Measurements from ENCODE around the gene AMFR.

Gene AMFR

GRCh38 chr16:56450275-56450985 is 25.1 kb upstream of the AMFR start:
- peak overlapping the region; percentile 38 for H2AFZ ChIP-seq (ENCODE audit: insufficient read depth, low read length, poor library complexity)
- peak overlapping the region; percentile 87 for H4K8ac ChIP-seq (ENCODE audit: low read depth, low read length)
- no peak overlapping the region for H3K23ac ChIP-seq (ENCODE audit: low read length)
- peak overlapping the region; percentile 67 for H3K4me2 ChIP-seq (ENCODE audit: low read length)
- peak overlapping the region; percentile 24 for H2BK120ac ChIP-seq (ENCODE audit: insufficient read depth, low read length, poor library complexity)
- peaks cover 8 to 12% of the 10 kb centered on the region in 2 experiments for H3K4me1 ChIP-seq (ENCODE audit: control insufficient read depth in 1 of 2, insufficient read depth in 2 of 2, low read length in 2 of 2)
- H4K12ac ChIP-seq (ENCODE audit: low read depth, low read length): peak overlapping the region; percentile 51
- H2BK5ac ChIP-seq (ENCODE audit: low read depth, low read length, poor library complexity): peak overlapping the region; percentile 11
- peaks cover 9% of the 10 kb centered on the region for H3K79me2 ChIP-seq (ENCODE audit: control insufficient read depth, insufficient read depth, low read length, poor library complexity)
- H3K18ac ChIP-seq (ENCODE audit: low read length): peak overlapping the region; percentile 20
- H2BK12ac ChIP-seq (ENCODE audit: low read length): no peak overlapping the region
- H3K36me3 ChIP-seq (ENCODE audit: control insufficient read depth in 1 of 2, insufficient read depth in 2 of 2, low read length in 2 of 2): peaks cover 3 to 8% of the 10 kb centered on the region in 2 experiments
- H3K27ac ChIP-seq (ENCODE audit: low read depth, low read length): no peak overlapping the region
- H3K14ac ChIP-seq (ENCODE audit: low read length): peak overlapping the region; percentile 28
- H3K27me3 ChIP-seq (ENCODE audit: insufficient read depth, low read length): no peaks in the 10 kb centered on the region
- H4K91ac ChIP-seq (ENCODE audit: low read depth, low read length): peak overlapping the region; percentile 65
- no CpG with 5 or more reads among the region's 18 CpGs for WGBS (ENCODE audit: extremely low coverage, insufficient coverage, insufficient read length)
- peaks cover 4% of the 10 kb centered on the region for H3K79me1 ChIP-seq (ENCODE audit: low read length)
- no peak overlapping the region for H2AK5ac ChIP-seq (ENCODE audit: low read length)
- peak overlapping the region; percentile 100 for H3K4me3 ChIP-seq (ENCODE audit: low read depth, low read length)
- H3K9me3 ChIP-seq (ENCODE audit: insufficient read depth, low read depth, low read length): no peaks in the 10 kb centered on the region
- DNase-seq: no peak
- peak overlapping the region; percentile 51 for H3K4ac ChIP-seq (ENCODE audit: low read depth, low read length)
- H3K9ac ChIP-seq (ENCODE audit: low read length): peak overlapping the region; percentile 99

- no peak overlapping the region for H3K9ac ChIP-seq (ENCODE audit: low read length)
- H3K27me3 ChIP-seq (ENCODE audit: insufficient read depth, low read length): no peaks in the 10 kb centered on the region
- H3K9me3 ChIP-seq (ENCODE audit: insufficient read depth, low read depth, low read length): no peaks in the 10 kb centered on the region
- no peak overlapping the region for H4K91ac ChIP-seq (ENCODE audit: low read depth, low read length)
- H3K18ac ChIP-seq (ENCODE audit: low read length): no peak overlapping the region
- no peak overlapping the region for H2BK12ac ChIP-seq (ENCODE audit: low read length)
- H3K79me2 ChIP-seq (ENCODE audit: control insufficient read depth, insufficient read depth, low read length, poor library complexity): peaks cover 9% of the 10 kb centered on the region
- H3K14ac ChIP-seq (ENCODE audit: low read length): no peak overlapping the region
- no peak overlapping the region for H2BK120ac ChIP-seq (ENCODE audit: insufficient read depth, low read length, poor library complexity)
- no peak overlapping the region for H3K4me3 ChIP-seq (ENCODE audit: low read depth, low read length)
- peaks cover 4% of the 10 kb centered on the region for H3K79me1 ChIP-seq (ENCODE audit: low read length)
- no peak for DNase-seq
- no peak overlapping the region for H3K27ac ChIP-seq (ENCODE audit: low read depth, low read length)
- no peak overlapping the region for H4K12ac ChIP-seq (ENCODE audit: low read depth, low read length)
- H2AK5ac ChIP-seq (ENCODE audit: low read length): no peak overlapping the region
- H3K23ac ChIP-seq (ENCODE audit: low read length): no peak overlapping the region
- H2AFZ ChIP-seq (ENCODE audit: insufficient read depth, low read length, poor library complexity): no peak overlapping the region
- no peak overlapping the region for H4K8ac ChIP-seq (ENCODE audit: low read depth, low read length)
- peaks cover 8 to 12% of the 10 kb centered on the region in 2 experiments for H3K4me1 ChIP-seq (ENCODE audit: control insufficient read depth in 1 of 2, insufficient read depth in 2 of 2, low read length in 2 of 2)
- no peak overlapping the region for H2BK5ac ChIP-seq (ENCODE audit: low read depth, low read length, poor library complexity)
- H3K4ac ChIP-seq (ENCODE audit: low read depth, low read length): no peak overlapping the region
- H3K4me2 ChIP-seq (ENCODE audit: low read length): no peak overlapping the region
- H3K36me3 ChIP-seq (ENCODE audit: control insufficient read depth in 1 of 2, insufficient read depth in 2 of 2, low read length in 2 of 2): peaks cover 4 to 10% of the 10 kb centered on the region in 2 experiments
These were observed 22.7 kb upstream of the AMFR start for GRCh38 chr16:56448005-56448404.

GRCh38 chr16:56447286-56447685 is 21.9 kb upstream of the AMFR start:
- no peaks in the 10 kb centered on the region for H3K9me3 ChIP-seq (ENCODE audit: insufficient read depth, low read depth, low read length)

GRCh38 chr16:56438038-56438437 is 12.7 kb upstream of the AMFR start:
- Histone ChIP-seq H2AK5ac (ENCODE audit: low read length) (no peak overlapping the region), H3K9ac (ENCODE audit: low read length) (no peak overlapping the region), H3K9me3 (ENCODE audit: insufficient read depth, low read depth, low read length) (no peaks in the 10 kb centered on the region), H2AFZ (ENCODE audit: insufficient read depth, low read length, poor library complexity) (no peak overlapping the region), H2BK12ac (ENCODE audit: low read length) (no peak overlapping the region), H3K4me1 (ENCODE audit: control insufficient read depth in 1 of 2, insufficient read depth in 2 of 2, low read length in 2 of 2) (no peaks in the 10 kb centered on the region), H3K18ac (ENCODE audit: low read length) (no peak overlapping the region), H3K14ac (ENCODE audit: low read length) (no peak overlapping the region), H3K79me1 (ENCODE audit: low read length) (no peaks in the 10 kb centered on the region), H3K27ac (ENCODE audit: low read depth, low read length) (no peak overlapping the region), H4K8ac (ENCODE audit: low read depth, low read length) (no peak overlapping the region), H2BK120ac (ENCODE audit: insufficient read depth, low read length, poor library complexity) (no peak overlapping the region), H3K23ac (ENCODE audit: low read length) (no peak overlapping the region), H3K4ac (ENCODE audit: low read depth, low read length) (no peak overlapping the region), H3K4me3 (ENCODE audit: low read depth, low read length) (no peak overlapping the region), H4K91ac (ENCODE audit: low read depth, low read length) (no peak overlapping the region), H3K27me3 (ENCODE audit: insufficient read depth, low read length) (no peaks in the 10 kb centered on the region), H3K79me2 (ENCODE audit: control insufficient read depth, insufficient read depth, low read length, poor library complexity) (no peaks in the 10 kb centered on the region), H4K12ac (ENCODE audit: low read depth, low read length) (no peak overlapping the region), H3K36me3 (ENCODE audit: control insufficient read depth in 1 of 2, insufficient read depth in 2 of 2, low read length in 2 of 2) (peaks cover 16 to 20% of the 10 kb centered on the region in 2 experiments), H2BK5ac (ENCODE audit: low read depth, low read length, poor library complexity) (no peak overlapping the region), H3K4me2 (ENCODE audit: low read length) (no peak overlapping the region)
- no CpG with 5 or more reads among the region's 1 CpG for WGBS (ENCODE audit: extremely low coverage, insufficient coverage, insufficient read length)
- no peak for DNase-seq

More at GRCh38 chr16:56447286-56447685, 21.9 kb upstream of the AMFR start:
- no peak overlapping the region for H2BK120ac ChIP-seq (ENCODE audit: insufficient read depth, low read length, poor library complexity)
- H2AK5ac ChIP-seq (ENCODE audit: low read length): no peak overlapping the region
- peaks cover 7 to 8% of the 10 kb centered on the region in 2 experiments for H3K4me1 ChIP-seq (ENCODE audit: control insufficient read depth in 1 of 2, insufficient read depth in 2 of 2, low read length in 2 of 2)
- no peak overlapping the region for H3K18ac ChIP-seq (ENCODE audit: low read length)
- no peak overlapping the region for H4K8ac ChIP-seq (ENCODE audit: low read depth, low read length)
- no peak overlapping the region for H3K4me2 ChIP-seq (ENCODE audit: low read length)
- H4K91ac ChIP-seq (ENCODE audit: low read depth, low read length): no peak overlapping the region
- WGBS (ENCODE audit: extremely low coverage, insufficient coverage, insufficient read length): no CpG with 5 or more reads among the region's 2 CpGs
- H3K14ac ChIP-seq (ENCODE audit: low read length): no peak overlapping the region
- no peak for DNase-seq
- H3K27me3 ChIP-seq (ENCODE audit: insufficient read depth, low read length): no peaks in the 10 kb centered on the region
- H2BK12ac ChIP-seq (ENCODE audit: low read length): no peak overlapping the region
- peaks cover 9% of the 10 kb centered on the region for H3K79me2 ChIP-seq (ENCODE audit: control insufficient read depth, insufficient read depth, low read length, poor library complexity)
- no peak overlapping the region for H4K12ac ChIP-seq (ENCODE audit: low read depth, low read length)
- H2BK5ac ChIP-seq (ENCODE audit: low read depth, low read length, poor library complexity): no peak overlapping the region
- peaks cover 4% of the 10 kb centered on the region for H3K79me1 ChIP-seq (ENCODE audit: low read length)
- H2AFZ ChIP-seq (ENCODE audit: insufficient read depth, low read length, poor library complexity): no peak overlapping the region
- H3K9ac ChIP-seq (ENCODE audit: low read length): no peak overlapping the region
- no peak overlapping the region for H3K4ac ChIP-seq (ENCODE audit: low read depth, low read length)
- no peak overlapping the region for H3K27ac ChIP-seq (ENCODE audit: low read depth, low read length)
- H3K4me3 ChIP-seq (ENCODE audit: low read depth, low read length): no peak overlapping the region
- peaks cover 4 to 10% of the 10 kb centered on the region in 2 experiments for H3K36me3 ChIP-seq (ENCODE audit: control insufficient read depth in 1 of 2, insufficient read depth in 2 of 2, low read length in 2 of 2)
- no peak overlapping the region for H3K23ac ChIP-seq (ENCODE audit: low read length)
